AG04449 (cell line): Measurements from ENCODE around the gene MTA2.
A peak's percentile ranks its signal among the peaks of the same experiment; 100 is the strongest.

Experiments used
- CTCF ChIA-PET: fragments of 350-600 bp; formaldehyde crosslinking; extraction: SDS; loops from one replicate; lab custom pipeline; 2021; ENCODE audit warnings: antibody characterized with exemption; lab: Yijun Ruan, JAX
- POLR2A ChIA-PET: fragments of 400-600, 350-600 bp; formaldehyde crosslinking; extraction: SDS; loops from one replicate; lab custom pipeline; 2020; ENCODE audit warnings: antibody characterized with exemption, inconsistent platforms; lab: Yijun Ruan, JAX
- DNase-seq: peaks from one replicate; pipeline ENCODE4 v3.0.0-alpha.2; 2010; ENCODE audit warnings: low read depth, low spot score
- H3K4me3 ChIP-seq: 2 replicates; pipeline ENCODE4 v1.5.1; 2011; ENCODE audit warnings: low read depth, mild to moderate bottlenecking, control low read depth, low read length
- CTCF ChIP-seq: IDR thresholded peaks from one replicate; pipeline ENCODE4 v1.5.1; 2011; ENCODE audit warnings: mild to moderate bottlenecking, moderate library complexity, low read length, control low read depth, inconsistent platforms; ENCODE audit not compliant: insufficient read depth; ENCODE audit errors: missing control alignments

The MTA2 gene

GRCh38 chr11:62545437-62546243 is 56.0 kb downstream of the MTA2 start:
- ChIA-PET POLR2A (interaction anchor here (0.7 to 4.3 kb wide), 10 partner anchors 8 to 151 kb away, joined by 3 to 77 read pairs (median 6); partner anchors contain the start of genes B3GAT3, C11orf98, CSKMT and EEF1G), CTCF (interaction anchor here (8.6 to 16.0 kb wide), 3 partner anchors 10 to 153 kb away, joined by 187 to 320 read pairs (median 187); partner anchors contain the start of gene SCGB1A1)
- DNase-seq: peak; percentile 57
- H3K4me3 ChIP-seq: peak overlapping the region; percentile 98
- TF ChIP-seq CTCF: peak; percentile 9

DNA sequence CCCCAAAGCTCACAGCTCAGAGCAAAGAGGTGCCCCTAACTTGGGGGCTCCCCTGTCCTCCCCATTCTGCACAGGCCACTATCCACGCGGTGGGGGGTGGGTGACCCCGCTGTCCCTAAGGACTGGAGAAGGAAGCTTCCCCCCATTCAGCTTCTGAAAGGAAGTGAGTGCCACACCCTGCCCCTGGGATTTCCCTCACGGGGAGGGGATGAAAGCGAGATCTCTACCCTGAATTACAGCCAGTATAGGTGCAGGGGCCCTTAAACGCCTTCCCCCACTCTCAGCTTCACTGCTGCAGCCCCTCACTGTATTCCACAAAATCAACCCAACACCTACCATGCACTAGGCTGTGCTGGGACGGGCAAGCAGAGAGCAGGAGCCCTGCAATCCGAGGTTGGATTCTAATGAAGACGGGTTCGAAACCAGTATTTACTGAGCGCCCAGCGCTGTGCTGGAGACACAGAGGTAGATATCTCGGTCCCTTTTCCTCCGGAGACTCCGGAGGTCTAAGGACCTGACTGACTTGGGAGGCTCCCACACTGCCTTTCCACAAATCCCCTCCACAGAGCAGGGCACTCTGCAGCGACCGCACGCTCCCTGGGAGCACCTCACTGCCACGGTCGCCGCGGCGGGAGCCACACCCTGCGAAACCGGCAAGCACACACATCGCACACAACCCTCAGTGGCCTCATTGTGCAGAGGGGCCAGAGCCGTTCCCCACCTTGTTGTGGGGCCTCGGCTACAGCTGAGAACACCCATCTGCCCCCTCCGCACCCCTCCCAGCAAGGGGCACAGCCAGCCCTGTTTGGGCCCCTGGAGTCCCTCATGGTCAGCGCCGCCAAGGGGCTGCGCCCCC is 56.9 kb downstream of the MTA2 start:
- H3K4me3 ChIP-seq: peak overlapping the region; percentile 98
- POLR2A ChIA-PET: interaction anchor here (0.7 to 4.3 kb wide), 12 partner anchors 9 to 150 kb away, joined by 3 to 77 read pairs (median 7); partner anchors contain the start of genes B3GAT3, EEF1G and TUT1
- DNase-seq: no peak
- CTCF ChIA-PET: interaction anchor here (1.1 to 16.0 kb wide), 9 partner anchors 11 to 204 kb away, joined by 3 to 320 read pairs (median 9); partner anchors contain the start of genes SCGB1A1 and TUT1
- TF ChIP-seq CTCF: no peak

DNA sequence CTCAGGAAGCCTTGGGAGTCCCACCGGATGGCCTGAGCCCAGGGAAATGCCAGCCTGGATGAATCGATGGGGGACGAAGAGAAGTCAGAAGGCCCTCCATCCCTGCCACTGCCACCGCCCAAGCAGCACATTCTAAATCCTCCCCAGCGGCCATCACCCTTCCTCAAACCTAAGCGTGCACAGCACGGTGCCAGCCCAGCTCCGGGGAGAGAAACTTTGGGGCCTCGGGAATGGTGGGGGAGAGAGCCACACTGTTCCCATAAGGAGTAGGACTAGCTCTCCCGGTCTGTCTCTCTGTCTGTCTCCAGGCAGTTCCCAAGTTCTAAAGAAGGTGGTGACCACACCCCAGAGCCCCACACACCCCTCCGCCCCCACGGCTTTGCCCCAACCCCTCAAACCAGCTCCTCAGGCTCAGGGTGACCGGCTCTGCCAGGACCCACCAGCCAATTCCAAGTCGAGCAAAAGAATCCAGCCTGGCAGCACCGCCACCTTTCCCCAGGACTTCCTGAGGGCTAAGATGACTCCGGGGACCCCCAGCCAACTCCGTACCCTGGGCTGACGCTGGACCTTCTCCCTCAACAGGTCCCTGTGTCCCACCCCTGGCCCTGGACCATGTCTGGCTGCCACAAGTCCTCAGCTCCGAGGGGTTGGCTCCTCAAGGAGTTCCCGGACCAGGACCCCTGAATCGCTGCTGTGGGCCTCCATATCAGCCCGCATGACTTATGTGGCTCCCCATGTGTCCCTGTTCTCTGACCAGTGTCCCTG is 57.8 kb downstream of the MTA2 start:
- no peak for TF ChIP-seq CTCF
- ChIA-PET POLR2A (interaction anchor here (1.1 to 4.3 kb wide), 11 partner anchors 10 to 149 kb away, joined by 3 to 77 read pairs (median 8); partner anchors contain the start of genes EEF1G and TUT1), CTCF (interaction anchor here (0.9 to 16.0 kb wide), 23 partner anchors 9 to 203 kb away, joined by 3 to 320 read pairs (median 7); partner anchors contain the start of genes EEF1G, SCGB1A1 and TUT1)
- H3K4me3 ChIP-seq: peak overlapping the region; percentile 98
- DNase-seq: no peak
